Fibroblast of lung (primary cell): Measurements from ENCODE around the gene MKRN1. TPM values are rescaled to one million over a fixed set of nuclear protein-coding genes. Genes with fewer than 3 reads are reported as not detected.

ENCODE experiments used
- DNase-seq, 2 donors: peaks; one replicate each; pipeline versions ENCODE4 v3.0.0 to v3.0.0-alpha.2; 2010; ENCODE audit warnings: low read depth in 2 of 2
- H2AFZ ChIP-seq: 2 replicates; pipeline ENCODE4 v1.5.1; 2012; ENCODE audit warnings: low read length, control low read depth, inconsistent platforms
- H3K27ac ChIP-seq: 2 replicates; pipeline ENCODE4 v1.5.1; 2011; ENCODE audit warnings: low read length, control low read depth; ENCODE audit not compliant: insufficient read depth
- H3K27me3 ChIP-seq: 2 replicates; pipeline ENCODE4 v1.5.1; 2011; ENCODE audit warnings: mild to moderate bottlenecking, low read length; ENCODE audit not compliant: control insufficient read depth, insufficient read depth
- H3K36me3 ChIP-seq: 2 replicates; pipeline ENCODE4 v1.5.1; 2011; ENCODE audit warnings: low read length; ENCODE audit not compliant: control insufficient read depth, insufficient read depth
- H3K4me1 ChIP-seq: 2 replicates; pipeline ENCODE4 v1.5.1; 2011; ENCODE audit warnings: low read length; ENCODE audit not compliant: control insufficient read depth, insufficient read depth; ENCODE audit errors: extremely low read depth
- H3K4me2 ChIP-seq: 2 replicates; pipeline ENCODE4 v1.5.1; 2011; ENCODE audit warnings: low read length, control low read depth; ENCODE audit not compliant: insufficient read depth; ENCODE audit errors: extremely low read depth
- H3K4me3 ChIP-seq, 4 experiments: fragments of 200-600 bp in 1 of 4; sonication (generic) in 1 of 4; replicated peaks in 1 of 4; 2 replicates each; pipeline ENCODE4 v1.5.1; 2011 to 2016; ENCODE audit warnings: low read length in 4 of 4, low read depth in 3 of 4, mild to moderate bottlenecking in 3 of 4, control low read depth in 2 of 4, inconsistent platforms in 1 of 4, mixed read lengths in 1 of 4; ENCODE audit not compliant: insufficient read depth in 1 of 4; ENCODE audit errors: control extremely low read depth in 1 of 4
- H3K79me2 ChIP-seq: 2 replicates; pipeline ENCODE4 v1.5.1; 2012; ENCODE audit warnings: mild to moderate bottlenecking, low read length, inconsistent platforms; ENCODE audit not compliant: control insufficient read depth, insufficient read depth
- H3K9ac ChIP-seq: 2 replicates; pipeline ENCODE4 v1.5.1; 2011; ENCODE audit warnings: mild to moderate bottlenecking, low read length, control low read depth; ENCODE audit not compliant: insufficient read depth
- H3K9me3 ChIP-seq: 2 replicates; pipeline ENCODE4 v1.5.1; 2012; ENCODE audit warnings: low read depth, low read length; ENCODE audit not compliant: control insufficient read depth, insufficient read depth
- H4K20me1 ChIP-seq: 2 replicates; pipeline ENCODE4 v1.5.1; 2011; ENCODE audit warnings: low read length; ENCODE audit not compliant: control insufficient read depth, insufficient read depth; ENCODE audit errors: extremely low read depth
- EZH2 ChIP-seq: IDR thresholded peaks from 2 replicates; pipeline ENCODE4 v1.5.1; 2012; ENCODE audit warnings: low read length, control low read depth, mild to moderate bottlenecking; ENCODE audit errors: missing control alignments
- polyA minus RNA-seq: library from RNA; depleted of rRNA, polyadenylated mRNA; stranded (reverse); fragments of >200 nt; gene quantifications from 2 replicates; pipeline ENCODE4 v1.2.3, GENCODE V29; 2011; ENCODE audit warnings: low replicate concordance
- polyA plus RNA-seq, 2 donors: library from polyadenylated mRNA; depleted of rRNA in 1 of 2; stranded (reverse) in 1 of 2; unstranded in 1 of 2; fragments of >200 nt; gene quantifications; 2 replicates each; pipeline ENCODE4 v1.2.1, GENCODE V29; 2011 to 2012; ENCODE audit warnings: missing spikeins in 1 of 2
- total RNA-seq: library from RNA; depleted of rRNA; stranded (reverse); fragments of >200 nt; gene quantifications from 2 replicates; pipeline ENCODE4 v1.2.1, GENCODE V29; 2014
- TF ChIP-seq, protein P1 (sequence below), 2 donors: IDR thresholded peaks in 1 of 2; conservative IDR thresholded peaks in 1 of 2; 1 replicate in 1 of 2; 2 replicates in 1 of 2; pipeline ENCODE4 v1.5.1; 2011 to 2012; ENCODE audit warnings: low read length in 2 of 2, control low read depth in 1 of 2, inconsistent platforms in 1 of 2, low read depth in 1 of 2, mild to moderate bottlenecking in 1 of 2

Gene MKRN1, protein sequence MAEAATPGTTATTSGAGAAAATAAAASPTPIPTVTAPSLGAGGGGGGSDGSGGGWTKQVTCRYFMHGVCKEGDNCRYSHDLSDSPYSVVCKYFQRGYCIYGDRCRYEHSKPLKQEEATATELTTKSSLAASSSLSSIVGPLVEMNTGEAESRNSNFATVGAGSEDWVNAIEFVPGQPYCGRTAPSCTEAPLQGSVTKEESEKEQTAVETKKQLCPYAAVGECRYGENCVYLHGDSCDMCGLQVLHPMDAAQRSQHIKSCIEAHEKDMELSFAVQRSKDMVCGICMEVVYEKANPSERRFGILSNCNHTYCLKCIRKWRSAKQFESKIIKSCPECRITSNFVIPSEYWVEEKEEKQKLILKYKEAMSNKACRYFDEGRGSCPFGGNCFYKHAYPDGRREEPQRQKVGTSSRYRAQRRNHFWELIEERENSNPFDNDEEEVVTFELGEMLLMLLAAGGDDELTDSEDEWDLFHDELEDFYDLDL
- total RNA-seq (74.0 and 81.9 TPM in 2 replicates), polyA plus RNA-seq (52.6 and 63.5 TPM in 2 replicates), polyA minus RNA-seq (34.2 and 51.1 TPM in 2 replicates)
- polyA plus RNA-seq (2012): 58.1 and 65.6 TPM in 2 replicates

DNA sequence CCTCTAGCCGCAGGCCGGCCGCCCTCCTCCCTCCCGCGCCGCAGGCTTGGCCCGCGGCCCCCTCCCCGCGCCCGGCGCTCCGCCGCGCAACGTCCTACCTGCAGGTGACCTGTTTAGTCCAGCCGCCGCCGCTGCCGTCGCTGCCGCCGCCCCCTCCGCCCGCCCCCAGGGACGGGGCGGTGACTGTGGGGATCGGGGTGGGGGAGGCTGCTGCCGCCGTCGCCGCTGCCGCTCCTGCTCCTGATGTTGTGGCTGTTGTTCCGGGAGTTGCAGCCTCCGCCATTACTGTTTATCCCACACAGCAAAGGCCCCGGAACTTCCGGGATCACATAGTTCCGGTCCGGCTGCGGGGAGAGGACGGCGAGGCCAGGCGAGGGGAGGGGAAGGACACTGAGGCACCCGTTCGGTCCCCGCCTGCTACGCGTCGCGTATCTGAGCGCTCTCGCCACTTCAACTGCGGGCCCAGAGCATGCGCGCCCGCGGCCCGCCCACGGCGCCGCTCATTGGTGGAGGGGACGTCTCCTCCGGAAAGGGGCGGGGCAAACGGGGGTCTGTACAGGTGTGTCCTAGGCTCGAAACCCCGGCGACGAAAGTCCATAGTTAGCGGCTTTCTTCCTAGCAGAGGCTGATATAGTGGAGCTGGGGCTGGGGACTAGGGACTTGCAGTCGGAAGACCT lies at the start of gene MKRN1:
MKRN1 (minus strand) TSS at position 444 of the 677 bp plus-strand sequence; CDS start at position 283, 161 bp downstream.
- Histone ChIP-seq H2AFZ (peak within 1 kb of the TSS; percentile 88), H3K79me2 (peaks cover 43% of the 10 kb centered on the region), H3K27me3 (no peaks in the 10 kb centered on the region), H3K9me3 (no peaks in the 10 kb centered on the region), H3K27ac (peak within 1 kb of the TSS; percentile 76), H3K4me2 (peak within 1 kb of the TSS; percentile 96), H3K4me3 (peak within 1 kb of the TSS; percentile 73 to 90 (median 88)), H3K4me1 (peaks cover 2% of the 10 kb centered on the region), H3K9ac (peak within 1 kb of the TSS; percentile 76), H4K20me1 (no peaks in the 10 kb centered on the region), H3K36me3 (no peaks in the 10 kb centered on the region)
- peak; percentile 90 to 91 for DNase-seq
- TF ChIP-seq, protein P1, sequence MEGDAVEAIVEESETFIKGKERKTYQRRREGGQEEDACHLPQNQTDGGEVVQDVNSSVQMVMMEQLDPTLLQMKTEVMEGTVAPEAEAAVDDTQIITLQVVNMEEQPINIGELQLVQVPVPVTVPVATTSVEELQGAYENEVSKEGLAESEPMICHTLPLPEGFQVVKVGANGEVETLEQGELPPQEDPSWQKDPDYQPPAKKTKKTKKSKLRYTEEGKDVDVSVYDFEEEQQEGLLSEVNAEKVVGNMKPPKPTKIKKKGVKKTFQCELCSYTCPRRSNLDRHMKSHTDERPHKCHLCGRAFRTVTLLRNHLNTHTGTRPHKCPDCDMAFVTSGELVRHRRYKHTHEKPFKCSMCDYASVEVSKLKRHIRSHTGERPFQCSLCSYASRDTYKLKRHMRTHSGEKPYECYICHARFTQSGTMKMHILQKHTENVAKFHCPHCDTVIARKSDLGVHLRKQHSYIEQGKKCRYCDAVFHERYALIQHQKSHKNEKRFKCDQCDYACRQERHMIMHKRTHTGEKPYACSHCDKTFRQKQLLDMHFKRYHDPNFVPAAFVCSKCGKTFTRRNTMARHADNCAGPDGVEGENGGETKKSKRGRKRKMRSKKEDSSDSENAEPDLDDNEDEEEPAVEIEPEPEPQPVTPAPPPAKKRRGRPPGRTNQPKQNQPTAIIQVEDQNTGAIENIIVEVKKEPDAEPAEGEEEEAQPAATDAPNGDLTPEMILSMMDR (conservative IDR thresholded peaks at IDR 0.05 in 1 of 2, IDR thresholded peaks at IDR 0.05 in 1 of 2; ENCODE audit: low read depth in 1 of 2, low read length in 2 of 2): no peak
- no peak for TF ChIP-seq EZH2

DNA sequence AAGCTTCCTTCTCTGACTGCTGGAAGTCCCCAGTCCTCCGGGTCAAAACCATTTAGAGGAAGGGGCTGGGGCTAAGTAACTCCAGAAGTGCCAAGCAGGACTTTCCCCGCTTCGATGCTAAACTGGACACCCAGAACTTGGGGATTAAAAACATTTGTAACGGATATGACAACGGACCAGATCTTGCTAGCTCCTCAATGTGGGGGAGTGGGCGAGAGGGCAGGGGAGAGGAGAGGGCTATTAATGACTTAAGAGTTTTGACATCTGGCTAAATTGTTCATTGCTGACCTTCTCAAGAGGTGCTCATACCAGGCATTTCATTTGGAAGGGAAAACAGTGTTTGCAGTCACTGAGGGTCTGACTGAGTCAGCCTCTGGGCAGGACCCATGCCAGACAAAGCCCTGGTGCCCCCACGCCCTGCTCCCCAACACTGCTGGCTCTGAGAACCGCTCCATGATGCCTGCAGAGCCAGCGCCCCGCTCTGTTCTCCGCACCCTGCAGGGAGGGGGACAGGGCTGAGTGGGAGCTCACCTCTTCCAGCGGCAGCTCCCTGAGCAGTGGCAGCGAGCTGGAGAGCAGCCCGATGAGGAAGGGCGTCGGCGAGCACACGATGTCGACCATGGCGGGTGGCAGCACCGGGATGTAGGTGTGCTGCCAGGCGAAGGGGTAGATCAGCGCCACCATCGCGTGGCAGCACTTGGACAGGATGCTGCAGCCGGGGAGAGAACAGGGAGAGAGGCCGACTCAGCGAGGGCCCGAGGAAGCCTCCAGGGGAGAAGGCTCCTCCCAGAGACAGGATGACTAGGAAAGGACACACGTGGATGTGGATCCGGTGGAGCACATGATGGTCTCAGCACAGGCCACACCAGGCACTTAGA lies 47.7 kb upstream of the MKRN1 start:
- Histone ChIP-seq H4K20me1 (no peaks in the 10 kb centered on the region), H3K4me3 (no peak overlapping the region), H3K27ac (no peak overlapping the region), H3K4me1 (no peaks in the 10 kb centered on the region), H3K9me3 (no peaks in the 10 kb centered on the region), H3K9ac (no peak overlapping the region), H3K79me2 (no peaks in the 10 kb centered on the region), H2AFZ (no peak overlapping the region), H3K4me2 (no peak overlapping the region), H3K36me3 (peaks cover 7% of the 10 kb centered on the region), H3K27me3 (no peaks in the 10 kb centered on the region)
- no peak for TF ChIP-seq EZH2
- TF ChIP-seq, protein P1 (conservative IDR thresholded peaks at IDR 0.05 in 1 of 2, IDR thresholded peaks at IDR 0.05 in 1 of 2; ENCODE audit: low read depth in 1 of 2, low read length in 2 of 2): no peak
- peak in 1 of 2 donors; percentile 66 for DNase-seq
